ENCODE measurements around the gene HECTD3. TPM values are rescaled to one million over a fixed set of nuclear protein-coding genes. Genes with fewer than 3 reads are reported as not detected.

HECTD3 gene
- total and polyA plus RNA-seq, 4 donors, result 21.9 to 46.7 (median 31.0) TPM

- Histone ChIP-seq H3K27me3 (ENCODE audit: control insufficient read depth in 3 of 3, insufficient read depth in 3 of 3, low read length in 2 of 3) (no peaks in the 10 kb centered on the region), H3K4me1 (ENCODE audit: control insufficient read depth in 5 of 5, insufficient read depth in 5 of 5, low read length in 5 of 5) (no peaks in the 10 kb centered on the region), H3K4me3 (no peak overlapping the region), H3K9me3 (ENCODE audit: control insufficient read depth in 4 of 4, insufficient read depth in 3 of 4, low read length in 3 of 4) (no peaks in the 10 kb centered on the region), H3K27ac (ENCODE audit: low read depth in 1 of 2, low read length in 1 of 2) (no peak overlapping the region), H3K36me3 (ENCODE audit: control insufficient read depth in 4 of 4, insufficient read depth in 4 of 4, low read length in 4 of 4) (peaks cover 15 to 28% (median 21%) of the 10 kb centered on the region in 4 donors), H3K9ac (ENCODE audit: insufficient read depth in 1 of 2, low read length in 2 of 2) (no peak overlapping the region)
- WGBS, 2 donors, result 97 to 99% methylated on average over 2 of the region's 2 CpGs
- DNase-seq (no peak), ATAC-seq (ENCODE audit: insufficient read depth, low FRiP score) (no peak)
- TF ChIP-seq CTCF (IDR thresholded peaks at IDR 0.05; ENCODE audit: control extremely low read depth, extremely low read depth), result no peak
Measured at GRCh38 chr1:44976252-44976651, 34.9 kb downstream of the HECTD3 start.

- no peak for TF ChIP-seq CTCF (IDR thresholded peaks at IDR 0.05; ENCODE audit: control extremely low read depth, extremely low read depth)
- Histone ChIP-seq H3K36me3 (ENCODE audit: control insufficient read depth in 4 of 4, insufficient read depth in 4 of 4, low read length in 4 of 4) (peaks cover 9 to 26% (median 15%) of the 10 kb centered on the region in 4 donors), H3K9ac (ENCODE audit: insufficient read depth in 1 of 2, low read length in 2 of 2) (no peak overlapping the region), H3K27me3 (ENCODE audit: control insufficient read depth in 3 of 3, insufficient read depth in 3 of 3, low read length in 2 of 3) (no peaks in the 10 kb centered on the region), H3K27ac (ENCODE audit: low read depth in 1 of 2, low read length in 1 of 2) (no peak overlapping the region), H3K9me3 (ENCODE audit: control insufficient read depth in 4 of 4, insufficient read depth in 3 of 4, low read length in 3 of 4) (no peaks in the 10 kb centered on the region), H3K4me3 (no peak overlapping the region), H3K4me1 (ENCODE audit: control insufficient read depth in 5 of 5, insufficient read depth in 5 of 5, low read length in 5 of 5) (no peaks in the 10 kb centered on the region)
- ATAC-seq (ENCODE audit: insufficient read depth, low FRiP score) (no peak), DNase-seq (no peak)
- WGBS, 2 donors, result 64 to 88% methylated on average over 1 of the region's 1 CpG
Measured at GRCh38 chr1:44973645-44974044, 37.5 kb downstream of the HECTD3 start.

GRCh38 chr1:44970317-44970716, 40.8 kb downstream of the HECTD3 start:
- no peak overlapping the region for H3K4me3 ChIP-seq
- no peaks in the 10 kb centered on the region for H3K4me1 ChIP-seq (ENCODE audit: control insufficient read depth in 5 of 5, insufficient read depth in 5 of 5, low read length in 5 of 5)
- 46 to 55% methylated on average over 4 of the region's 4 CpGs for whole genome bisulfite sequencing, 2 donors
- H3K27ac ChIP-seq (ENCODE audit: low read depth in 1 of 2, low read length in 1 of 2), result no peak overlapping the region
- DNase-seq, result no peak
- ATAC-seq (ENCODE audit: insufficient read depth, low FRiP score), result no peak
- peaks cover 0 to 1% (median under 1%) of the 10 kb centered on the region in 4 donors for H3K36me3 ChIP-seq (ENCODE audit: control insufficient read depth in 4 of 4, insufficient read depth in 4 of 4, low read length in 4 of 4)
- no peak overlapping the region for H3K9ac ChIP-seq (ENCODE audit: insufficient read depth in 1 of 2, low read length in 2 of 2)
- H3K27me3 ChIP-seq (ENCODE audit: control insufficient read depth in 3 of 3, insufficient read depth in 3 of 3, low read length in 2 of 3), result no peaks in the 10 kb centered on the region
- H3K9me3 ChIP-seq (ENCODE audit: control insufficient read depth in 4 of 4, insufficient read depth in 3 of 4, low read length in 3 of 4), result no peaks in the 10 kb centered on the region
- no peak for TF ChIP-seq CTCF (IDR thresholded peaks at IDR 0.05; ENCODE audit: control extremely low read depth, extremely low read depth)

GRCh38 chr1:44964396-44964795, 46.7 kb downstream of the HECTD3 start:
- WGBS, 2 donors, result 68 to 88% methylated on average over 1 of the region's 1 CpG
- no peaks in the 10 kb centered on the region for H3K27me3 ChIP-seq (ENCODE audit: control insufficient read depth in 3 of 3, insufficient read depth in 3 of 3, low read length in 2 of 3)
- TF ChIP-seq CTCF (IDR thresholded peaks at IDR 0.05; ENCODE audit: control extremely low read depth, extremely low read depth), result no peak
- H3K9ac ChIP-seq (ENCODE audit: insufficient read depth in 1 of 2, low read length in 2 of 2), result no peak overlapping the region
- no peaks in the 10 kb centered on the region for H3K9me3 ChIP-seq (ENCODE audit: control insufficient read depth in 4 of 4, insufficient read depth in 3 of 4, low read length in 3 of 4)
- ATAC-seq (ENCODE audit: insufficient read depth, low FRiP score) (no peak), DNase-seq (no peak)
- H3K4me3 ChIP-seq, result no peak overlapping the region
- H3K36me3 ChIP-seq (ENCODE audit: control insufficient read depth in 4 of 4, insufficient read depth in 4 of 4, low read length in 4 of 4), result peaks cover 0 to 14% (median under 1%) of the 10 kb centered on the region in 4 donors
- H3K4me1 ChIP-seq (ENCODE audit: control insufficient read depth in 5 of 5, insufficient read depth in 5 of 5, low read length in 5 of 5), result no peaks in the 10 kb centered on the region
- H3K27ac ChIP-seq (ENCODE audit: low read depth in 1 of 2, low read length in 1 of 2), result no peak overlapping the region

All from lung (tissue), 12 donors.